GM19324 (cell line): ENCODE measurements around the gene ZDHHC14.
"Not testable (repeated sequence)": the region's sequence is repeated elsewhere in the genome, so short reads cannot be mapped to it uniquely, and the experiment has no call there.

Experiments used
- ATAC-seq: cut with Tn5 transposase; IDR thresholded peaks from one replicate; pipeline ENCODE4 v1.9.1; 2021; ENCODE audit warnings: mild to moderate bottlenecking, moderate library complexity; ENCODE audit not compliant: unreplicated experiment, low FRiP score

Gene ZDHHC14

GRCh38 chr6:157560063-157560462 is 179.1 kb downstream of the ZDHHC14 start:
- not testable (repeated sequence) for ATAC-seq

GRCh38 chr6:157560691-157561413 is 179.9 kb downstream of the ZDHHC14 start:
- peak; percentile 1 for ATAC-seq

GRCh38 chr6:157561414-157561790 is 180.4 kb downstream of the ZDHHC14 start:
- ATAC-seq: peak; percentile 29

- peak; percentile 50 for ATAC-seq
Observed at GRCh38 chr6:157561929-157562810, 181.2 kb downstream of the ZDHHC14 start.

GRCh38 chr6:157562997-157563396 is 182.0 kb downstream of the ZDHHC14 start:
- no peak for ATAC-seq

GRCh38 chr6:157563611-157564284 is 182.8 kb downstream of the ZDHHC14 start:
- ATAC-seq: peak; percentile 41

GRCh38 chr6:157568702-157569101 is 187.7 kb downstream of the ZDHHC14 start:
- ATAC-seq: no peak

- ATAC-seq: no peak
Observed at GRCh38 chr6:157569543-157569942, 188.6 kb downstream of the ZDHHC14 start.

GRCh38 chr6:157570104-157570503 is 189.1 kb downstream of the ZDHHC14 start:
- no peak for ATAC-seq

- no peak for ATAC-seq
Observed at GRCh38 chr6:157570752-157571151, 189.8 kb downstream of the ZDHHC14 start.

- peak; percentile 62 for ATAC-seq
Observed at GRCh38 chr6:157571269-157571668, 190.3 kb downstream of the ZDHHC14 start.

- ATAC-seq: no peak
Observed at GRCh38 chr6:157571950-157572349, 191.0 kb downstream of the ZDHHC14 start.

- ATAC-seq: no peak
Observed at GRCh38 chr6:157574851-157575424, 193.9 kb downstream of the ZDHHC14 start.

- ATAC-seq: no peak
Observed at GRCh38 chr6:157575436-157576145, 194.6 kb downstream of the ZDHHC14 start.

- not testable (repeated sequence) for ATAC-seq
Observed at GRCh38 chr6:157576991-157577390, 196.0 kb downstream of the ZDHHC14 start.

- ATAC-seq: not testable (repeated sequence)
Observed at GRCh38 chr6:157578527-157578926, 197.5 kb downstream of the ZDHHC14 start.

- no peak for ATAC-seq
Observed at GRCh38 chr6:157579467-157580031, 198.6 kb downstream of the ZDHHC14 start.

- ATAC-seq: no peak
Observed at GRCh38 chr6:157584036-157584435, 203.0 kb downstream of the ZDHHC14 start.

GRCh38 chr6:157585274-157586087 is 204.5 kb downstream of the ZDHHC14 start:
- no peak for ATAC-seq
